ENCODE results near the gene HDAC11.
A peak's percentile ranks its signal among the peaks of the same experiment; 100 is the strongest.
"Not testable (repeated sequence)": the region's sequence is repeated elsewhere in the genome, so short reads cannot be mapped to it uniquely, and the experiment has no call there.

Gene HDAC11

GRCh38 chr3:13465236-13465873 is 14.8 kb upstream of the HDAC11 start:
- intact Hi-C loops (cut with DNase I), result no loop called here
- DNase-seq, result no peak

- intact Hi-C loops (cut with DNase I), result no loop called here
- no peak for DNase-seq
These were observed 13.3 kb upstream of the HDAC11 start for GRCh38 chr3:13466781-13467180.

GRCh38 chr3:13470894-13471574 is 9.1 kb upstream of the HDAC11 start:
- intact Hi-C loops (cut with DNase I), result no loop called here
- peak in 1 of 10 donors; percentile 57 for DNase-seq

- DNase-seq, result no peak
- intact Hi-C loops (cut with DNase I), result no loop called here
These were observed 7.8 kb upstream of the HDAC11 start for GRCh38 chr3:13472286-13472685.

GRCh38 chr3:13473020-13473419 is 7.1 kb upstream of the HDAC11 start:
- DNase-seq, result peak in 1 of 10 donors; percentile 29
- intact Hi-C loops (cut with DNase I), result no loop called here

- peak in 1 of 10 donors; percentile 64 for DNase-seq
- intact Hi-C loops (cut with DNase I), result no loop called here
These were observed 6.1 kb upstream of the HDAC11 start for GRCh38 chr3:13474021-13474420.

- intact Hi-C loops (cut with DNase I), result no loop called here
- peak in 1 of 10 donors; percentile 70 for DNase-seq
These were observed 5.3 kb upstream of the HDAC11 start for GRCh38 chr3:13474776-13475303.

GRCh38 chr3:13475871-13476590 is 4.1 kb upstream of the HDAC11 start:
- peak in 1 of 10 donors; percentile 85 for DNase-seq
- intact Hi-C loops (cut with DNase I), result no loop called here

GRCh38 chr3:13477943-13478342 is 2.2 kb upstream of the HDAC11 start:
- DNase-seq, result peak in 2 of 10 donors; percentile 48 to 82
- intact Hi-C loops (cut with DNase I), result loop anchor here (2.0 kb wide), 1 partner anchor 17 kb away; no protein-coding TSS in a partner anchor

- peak in 6 of 10 donors; percentile 85 to 99 (median 93) for DNase-seq
- intact Hi-C loops (cut with DNase I), result loop anchor here (2.0 kb wide), 1 partner anchor 16 kb away; no protein-coding TSS in a partner anchor
These were observed 849 bp upstream of the HDAC11 start for GRCh38 chr3:13479332-13479581.

GRCh38 chr3:13480340-13481318 is 523 bp downstream of the HDAC11 start:
- intact Hi-C loops (cut with DNase I), result no loop called here
- peak in 8 of 10 donors; percentile 42 to 92 (median 54) for DNase-seq

- peak in 1 of 10 donors; percentile 51 for DNase-seq
- intact Hi-C loops (cut with DNase I), result no loop called here
These were observed 2.1 kb downstream of the HDAC11 start for GRCh38 chr3:13482106-13482690.

GRCh38 chr3:13483286-13483685 is 3.2 kb downstream of the HDAC11 start:
- DNase-seq, result peak in 1 of 10 donors; percentile 73
- intact Hi-C loops (cut with DNase I), result no loop called here

GRCh38 chr3:13483988-13484695 is 4.0 kb downstream of the HDAC11 start:
- intact Hi-C loops (cut with DNase I), result no loop called here
- DNase-seq, result peak in 1 of 10 donors; percentile 65

GRCh38 chr3:13484851-13485590 is 4.9 kb downstream of the HDAC11 start:
- intact Hi-C loops (cut with DNase I), result no loop called here
- peak in 6 of 10 donors; percentile 49 to 87 (median 72) for DNase-seq

- peak in 3 of 10 donors; percentile 36 to 65 (median 48) for DNase-seq
- intact Hi-C loops (cut with DNase I), result not testable (repeated sequence)
These were observed 5.8 kb downstream of the HDAC11 start for GRCh38 chr3:13485630-13486562.

- peak in 2 of 10 donors; percentile 23 to 44 for DNase-seq
- intact Hi-C loops (cut with DNase I), result no loop called here
These were observed 7.3 kb downstream of the HDAC11 start for GRCh38 chr3:13487403-13487802.
